Left ventricle myocardium superior (tissue), 1 donor: Measurements from ENCODE around the gene LPCAT2. TPM values are rescaled to one million over a fixed set of nuclear protein-coding genes. Genes with fewer than 3 reads are reported as not detected.
"Not testable (repeated sequence)": the region's sequence is repeated elsewhere in the genome, so short reads cannot be mapped to it uniquely, and the experiment has no call there.

ENCODE experiments used
- ATAC-seq: fragments of 200-7000 bp; cut with Tn5 transposase; one replicate; pipeline ENCODE4 v1.9.1; 2020; ENCODE audit warnings: mild to moderate bottlenecking, moderate library complexity
- DNase-seq: peaks from one replicate; pipeline ENCODE4 v3.0.0-alpha.2; 2020
- intact Hi-C: fragments of 100-400 bp; cut with micrococcal nuclease; formaldehyde crosslinking; loops from one replicate; pipeline ENCODE4 v1.11.0; 2022
- total RNA-seq: library from RNA; stranded (reverse); fragmentation: NEBNext Ultra II Directional; extraction: Animal tissue kit (Norgen Biotek cat#: 25700); gene quantifications from one replicate; pipeline ENCODE4 v1.2.1, GENCODE V29; 2021
- donor health status: DM: no; HTN: yes; CAD: no; lungs with severe emphysema.

The LPCAT2 gene
- total RNA-seq, 1 donor from 2014 or later = 8.3 TPM

- no peak for ATAC-seq
- DNase-seq = no peak
- intact Hi-C loops = no loop called here
Measured at GRCh38 chr16:55570159-55570558, 61.3 kb downstream of the LPCAT2 start.

- DNase-seq (no peak), ATAC-seq (no peak)
- intact Hi-C loops = no loop called here
Measured at GRCh38 chr16:55571191-55571897, 62.5 kb downstream of the LPCAT2 start.

GRCh38 chr16:55572439-55572838, 63.6 kb downstream of the LPCAT2 start:
- intact Hi-C loops = no loop called here
- DNase-seq = no peak

GRCh38 chr16:55574811-55575210, 65.9 kb downstream of the LPCAT2 start:
- no peak for ATAC-seq
- intact Hi-C loops = no loop called here
- DNase-seq = no peak

More at GRCh38 chr16:55572439-55572838, 63.6 kb downstream of the LPCAT2 start:
- no peak for ATAC-seq

GRCh38 chr16:55575496-55575895, 66.6 kb downstream of the LPCAT2 start:
- ATAC-seq = peak; percentile 25
- no peak for DNase-seq
- intact Hi-C loops = no loop called here

GRCh38 chr16:55576384-55576783, 67.5 kb downstream of the LPCAT2 start:
- ATAC-seq (peak; percentile 94), DNase-seq (peak; percentile 46)
- intact Hi-C loops = no loop called here

GRCh38 chr16:55577887-55578286, 69.0 kb downstream of the LPCAT2 start:
- DNase-seq = no peak
- intact Hi-C loops = no loop called here
- ATAC-seq = no peak

- intact Hi-C loops = no loop called here
- ATAC-seq = no peak
- DNase-seq = no peak
Measured at GRCh38 chr16:55585631-55586030, 76.8 kb downstream of the LPCAT2 start.

- intact Hi-C loops = no loop called here
- ATAC-seq (no peak), DNase-seq (no peak)
Measured at GRCh38 chr16:55588799-55589198, 79.9 kb downstream of the LPCAT2 start.

GRCh38 chr16:55592306-55592705, 83.4 kb downstream of the LPCAT2 start:
- intact Hi-C loops = no loop called here
- no peak for DNase-seq
- no peak for ATAC-seq

GRCh38 chr16:55597928-55598327, 89.1 kb downstream of the LPCAT2 start:
- DNase-seq = no peak
- no peak for ATAC-seq
- intact Hi-C loops = no loop called here

- intact Hi-C loops = no loop called here
- DNase-seq = no peak
- ATAC-seq = peak; percentile 42
Measured at GRCh38 chr16:55605754-55606336, 97.0 kb downstream of the LPCAT2 start.

GRCh38 chr16:55613613-55614335, 104.9 kb downstream of the LPCAT2 start:
- no peak for DNase-seq
- ATAC-seq = no peak
- intact Hi-C loops = no loop called here

- DNase-seq (no peak), ATAC-seq (no peak)
- intact Hi-C loops = no loop called here
Measured at GRCh38 chr16:55615071-55615470, 106.2 kb downstream of the LPCAT2 start.

GRCh38 chr16:55615670-55616069, 106.8 kb downstream of the LPCAT2 start:
- DNase-seq, ATAC-seq, intact Hi-C loops: not testable (repeated sequence)

GRCh38 chr16:55621771-55622170, 112.9 kb downstream of the LPCAT2 start:
- ATAC-seq = no peak
- DNase-seq = no peak
- intact Hi-C loops = no loop called here

GRCh38 chr16:55622272-55622671, 113.4 kb downstream of the LPCAT2 start:
- intact Hi-C loops = no loop called here
- ATAC-seq = no peak
- DNase-seq = no peak

GRCh38 chr16:55622930-55623561, 114.2 kb downstream of the LPCAT2 start:
- no peak for DNase-seq
- intact Hi-C loops = no loop called here
- ATAC-seq = no peak

- intact Hi-C loops = no loop called here
- ATAC-seq = no peak
- DNase-seq = no peak
Measured at GRCh38 chr16:55623640-55624039, 114.8 kb downstream of the LPCAT2 start.

- DNase-seq (no peak), ATAC-seq (no peak)
- intact Hi-C loops = no loop called here
Measured at GRCh38 chr16:55624696-55625095, 115.8 kb downstream of the LPCAT2 start.
